GM21717 (cell line): Measurements from ENCODE around the gene SLX4IP.
"Not testable (repeated sequence)": the region's sequence is repeated elsewhere in the genome, so short reads cannot be mapped to it uniquely, and the experiment has no call there.

Experiments
- ATAC-seq: cut with Tn5 transposase; IDR thresholded peaks from one replicate; pipeline ENCODE4 v1.9.1; 2021; ENCODE audit warnings: mild to moderate bottlenecking, moderate library complexity; ENCODE audit not compliant: unreplicated experiment

SLX4IP gene

GRCh38 chr20:10434832-10435812 is at the start of gene SLX4IP:
SLX4IP (plus strand) TSS chr20:10435305; CDS start chr20:10458205, 22,900 bp downstream.
- ATAC-seq = peak; percentile 52

DNA sequence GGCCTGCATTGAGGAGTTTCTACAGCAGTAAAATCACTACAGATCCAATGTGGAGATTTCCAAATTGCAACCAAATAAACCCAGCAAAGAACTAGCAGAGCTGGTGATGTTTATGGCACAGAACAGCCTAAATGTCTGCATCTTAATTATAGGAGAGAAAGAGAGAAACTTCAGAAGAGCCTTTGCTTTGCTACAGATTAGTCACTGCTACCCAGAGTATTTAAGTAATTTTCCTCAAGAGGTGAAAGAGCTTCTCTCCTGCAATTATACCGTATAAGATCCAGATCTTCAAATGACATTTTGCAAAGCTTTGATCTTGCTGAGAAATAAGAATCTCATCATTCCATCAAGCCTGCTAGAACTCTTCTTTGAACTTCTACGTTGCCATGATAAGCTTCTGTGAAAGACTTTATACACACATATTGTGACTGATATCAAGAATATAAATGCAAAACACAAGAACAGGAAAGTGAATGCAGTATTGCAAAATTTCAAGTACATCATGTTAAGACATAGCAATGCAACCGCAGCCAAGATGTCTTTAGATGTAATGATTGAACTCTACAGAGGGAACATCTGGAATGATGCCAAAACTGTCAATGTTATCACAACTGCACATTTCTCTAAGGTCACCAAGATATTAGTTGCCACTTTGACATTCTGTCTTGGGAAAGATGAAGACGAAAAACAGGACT is 49.1 kb upstream of the SLX4IP start:
- no peak for ATAC-seq

DNA sequence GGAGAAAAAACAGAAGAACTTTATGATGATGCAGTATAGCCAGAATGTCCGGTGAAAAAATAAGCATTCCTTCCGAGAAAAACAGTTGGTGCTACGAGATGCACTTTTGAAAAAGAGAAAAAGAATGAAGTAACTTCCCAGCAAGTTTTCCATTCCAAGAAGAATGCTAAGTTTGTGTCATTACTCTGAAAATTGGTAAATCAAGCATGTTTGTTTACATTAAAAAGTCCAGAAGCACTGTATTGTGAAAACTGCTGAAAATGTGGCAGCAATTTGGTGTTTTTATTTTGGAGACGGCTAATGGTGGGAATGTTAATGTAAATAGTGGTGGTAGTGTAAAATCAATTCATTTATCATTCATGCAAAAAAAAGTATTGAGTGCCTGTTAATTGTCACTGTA is 47.4 kb upstream of the SLX4IP start:
- no peak for ATAC-seq

DNA sequence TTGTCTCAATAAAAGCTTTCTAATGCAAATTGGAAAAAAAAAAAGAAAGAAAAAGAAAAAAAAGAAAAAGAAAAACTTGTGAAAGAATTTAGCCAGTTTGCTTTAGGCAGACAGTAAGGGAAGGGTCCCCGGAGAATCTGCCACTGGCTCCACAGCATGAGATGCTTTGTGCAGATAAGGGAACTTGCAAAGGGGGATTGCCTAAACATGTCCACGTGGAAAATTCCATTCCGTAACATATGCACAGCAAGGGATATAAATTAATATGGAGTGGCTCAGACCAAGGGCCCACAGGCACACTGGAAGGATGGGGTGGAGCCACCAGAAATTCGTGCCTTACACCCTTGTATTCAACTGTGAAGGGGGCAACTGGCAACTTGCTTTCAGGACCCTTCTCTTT is 46.5 kb upstream of the SLX4IP start:
- no peak for ATAC-seq

GRCh38 chr20:10390709-10391108 is 44.4 kb upstream of the SLX4IP start:
- no peak for ATAC-seq

DNA sequence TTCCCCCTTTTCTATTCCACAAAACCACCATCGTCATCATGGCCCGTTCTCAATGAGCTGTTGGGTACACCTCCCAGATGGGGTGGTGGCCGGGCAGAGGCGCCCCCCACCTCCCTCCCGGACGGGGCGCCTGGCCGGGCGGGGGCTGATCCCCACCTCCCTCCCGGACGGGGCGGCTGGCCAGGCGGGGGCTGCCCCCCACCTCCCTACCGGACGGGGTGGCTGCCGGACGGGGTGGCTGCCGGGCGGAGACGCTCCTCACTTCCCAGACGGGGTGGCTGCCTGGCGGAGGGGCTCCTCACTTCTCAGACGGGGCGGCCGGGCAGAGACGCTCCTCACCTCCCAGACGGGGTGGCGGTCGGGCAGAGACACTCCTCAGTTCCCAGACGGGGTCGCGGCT is 40.4 kb upstream of the SLX4IP start:
- ATAC-seq = not testable (repeated sequence)

DNA sequence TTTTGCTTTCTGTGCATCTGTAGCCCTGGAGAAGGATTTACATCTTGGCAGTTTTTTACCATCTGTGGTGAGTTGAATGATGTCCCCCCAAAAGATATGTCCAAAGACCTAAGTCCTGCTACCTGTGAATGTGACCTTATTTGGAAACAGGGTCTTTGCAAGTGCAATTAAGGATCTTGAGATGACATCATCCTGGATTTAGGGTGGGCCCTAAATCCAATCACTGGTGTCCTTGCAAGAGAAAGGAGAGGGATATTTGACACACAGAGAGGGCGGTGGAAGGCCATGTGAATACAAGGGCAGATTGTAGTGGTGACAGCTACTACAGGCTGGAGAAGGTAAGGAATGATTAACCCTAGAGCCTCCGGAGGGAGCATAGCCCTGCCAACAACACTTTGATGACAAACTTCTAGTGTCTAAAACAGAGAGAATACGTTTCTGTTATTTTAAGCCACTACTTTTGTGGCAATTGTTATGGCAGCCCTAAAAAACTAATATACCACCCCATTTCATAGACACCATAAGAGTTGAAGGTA is 36.2 kb upstream of the SLX4IP start:
- no peak for ATAC-seq

DNA sequence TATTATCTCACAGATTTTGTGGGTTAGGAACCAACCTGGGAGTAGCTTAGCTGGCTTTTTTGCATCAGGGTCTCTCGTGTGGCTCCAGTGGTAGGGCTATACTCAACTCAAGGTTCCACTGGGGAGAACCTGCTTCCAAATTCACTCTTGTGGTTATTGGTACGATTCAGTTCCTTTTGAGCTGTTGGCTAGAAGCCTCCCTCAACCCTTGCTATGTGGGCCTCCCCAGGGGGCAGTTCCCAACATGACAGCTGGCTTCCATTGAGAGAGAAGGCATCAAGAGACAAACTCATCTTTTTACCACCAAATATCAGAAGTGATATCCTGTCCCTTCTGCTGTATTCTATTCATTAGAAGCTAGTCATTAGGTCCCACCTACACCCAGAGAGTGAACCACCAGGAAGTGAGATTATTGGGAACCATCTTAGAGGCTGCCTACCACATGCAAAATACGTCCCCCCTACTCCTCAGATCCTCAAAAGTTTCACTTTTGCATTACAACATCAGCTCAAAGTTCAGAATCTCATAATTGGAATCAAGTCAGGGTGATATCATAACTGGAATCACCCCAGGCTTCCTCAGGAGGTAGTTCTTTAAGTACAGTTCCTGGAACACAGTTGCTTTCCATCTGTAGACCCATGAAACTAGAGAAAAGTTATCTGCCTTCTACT is 32.0 kb upstream of the SLX4IP start:
- peak; percentile 71 for ATAC-seq

DNA sequence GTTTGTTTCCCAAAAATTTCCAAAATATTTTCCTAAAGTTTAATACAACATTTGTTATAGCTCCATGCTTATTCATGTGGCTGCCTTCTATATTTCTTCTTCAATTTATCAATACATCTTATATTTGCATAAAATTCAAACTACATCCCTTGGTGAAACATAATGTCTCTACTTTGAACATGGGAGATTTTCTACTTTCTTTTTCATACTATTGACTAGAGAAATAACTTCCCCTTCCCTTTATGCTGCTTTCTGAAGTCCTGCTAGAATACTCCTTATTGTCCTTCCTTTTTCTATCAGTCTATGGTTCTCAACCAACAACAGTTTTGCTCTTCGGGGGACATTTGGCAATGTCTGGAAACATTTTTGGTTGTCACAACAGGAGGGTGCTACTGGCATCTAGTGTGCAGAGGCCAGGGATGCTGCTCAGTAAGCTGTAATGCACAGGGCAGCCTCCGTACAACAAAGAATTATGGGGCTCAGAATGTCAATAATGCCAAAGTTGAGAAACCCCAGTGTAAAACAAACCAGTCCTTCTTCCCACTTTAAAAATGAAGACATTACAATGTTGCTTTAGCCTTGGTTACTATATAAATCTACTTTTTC is 31.0 kb upstream of the SLX4IP start:
- ATAC-seq = no peak

DNA sequence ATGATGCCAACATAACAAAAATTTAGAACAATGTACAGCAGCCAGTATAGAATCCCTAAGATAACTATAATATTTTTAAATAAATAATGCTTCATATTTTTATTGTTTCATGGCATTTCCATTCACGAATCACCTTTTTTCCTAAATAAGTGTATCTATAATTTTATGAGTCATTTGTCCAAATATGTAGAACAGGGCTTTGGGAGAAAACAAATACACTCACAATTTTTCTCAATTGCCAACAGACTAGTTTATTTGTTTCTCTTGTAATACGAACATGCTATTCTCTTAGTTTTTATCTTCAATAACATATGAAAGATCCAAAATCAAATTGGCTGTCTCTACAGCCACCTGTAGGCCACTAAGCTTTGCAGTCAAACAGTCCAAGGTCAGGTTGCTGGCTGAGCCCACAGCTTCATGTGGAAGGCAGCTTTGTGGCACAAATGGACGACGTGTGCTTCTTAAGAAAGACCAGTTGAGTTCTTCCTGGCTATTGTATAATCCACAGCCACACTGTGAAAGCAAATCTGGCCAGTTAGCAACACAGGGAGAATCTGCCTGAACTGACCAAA is 30.1 kb upstream of the SLX4IP start:
- ATAC-seq = no peak

DNA sequence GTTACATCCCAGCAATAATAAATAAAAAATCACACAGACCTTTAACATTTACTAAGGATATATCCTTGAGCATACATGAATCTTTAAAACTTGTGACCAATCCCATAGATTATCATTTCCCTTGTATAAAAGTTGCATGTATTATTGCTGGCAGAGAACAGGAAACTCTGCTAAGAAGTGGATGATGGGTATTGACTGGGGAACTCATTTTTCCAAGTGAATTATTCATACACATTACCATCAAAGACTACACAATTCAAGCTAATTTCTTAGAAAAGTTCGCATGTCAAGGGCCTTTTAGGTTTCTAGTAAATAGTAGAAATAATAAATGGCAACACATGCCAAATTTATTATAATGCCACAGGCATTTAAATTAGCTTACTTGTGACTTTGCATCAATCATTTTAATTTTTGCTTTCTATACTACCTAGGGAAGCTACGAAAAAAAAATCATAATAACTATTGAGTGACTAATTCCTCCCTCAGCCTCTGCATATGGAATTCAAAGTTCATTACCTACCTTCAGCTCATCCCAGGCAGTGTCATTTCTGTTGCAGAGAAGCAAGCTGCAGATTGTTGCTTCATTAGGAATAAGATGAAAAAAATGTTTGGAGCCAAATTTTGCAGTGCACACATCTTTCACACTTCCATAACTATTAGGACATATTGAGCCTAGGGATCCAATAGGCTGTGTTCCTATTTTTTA is 26.8 kb upstream of the SLX4IP start:
- ATAC-seq = no peak

GRCh38 chr20:10411673-10412072 is 23.4 kb upstream of the SLX4IP start:
- no peak for ATAC-seq

DNA sequence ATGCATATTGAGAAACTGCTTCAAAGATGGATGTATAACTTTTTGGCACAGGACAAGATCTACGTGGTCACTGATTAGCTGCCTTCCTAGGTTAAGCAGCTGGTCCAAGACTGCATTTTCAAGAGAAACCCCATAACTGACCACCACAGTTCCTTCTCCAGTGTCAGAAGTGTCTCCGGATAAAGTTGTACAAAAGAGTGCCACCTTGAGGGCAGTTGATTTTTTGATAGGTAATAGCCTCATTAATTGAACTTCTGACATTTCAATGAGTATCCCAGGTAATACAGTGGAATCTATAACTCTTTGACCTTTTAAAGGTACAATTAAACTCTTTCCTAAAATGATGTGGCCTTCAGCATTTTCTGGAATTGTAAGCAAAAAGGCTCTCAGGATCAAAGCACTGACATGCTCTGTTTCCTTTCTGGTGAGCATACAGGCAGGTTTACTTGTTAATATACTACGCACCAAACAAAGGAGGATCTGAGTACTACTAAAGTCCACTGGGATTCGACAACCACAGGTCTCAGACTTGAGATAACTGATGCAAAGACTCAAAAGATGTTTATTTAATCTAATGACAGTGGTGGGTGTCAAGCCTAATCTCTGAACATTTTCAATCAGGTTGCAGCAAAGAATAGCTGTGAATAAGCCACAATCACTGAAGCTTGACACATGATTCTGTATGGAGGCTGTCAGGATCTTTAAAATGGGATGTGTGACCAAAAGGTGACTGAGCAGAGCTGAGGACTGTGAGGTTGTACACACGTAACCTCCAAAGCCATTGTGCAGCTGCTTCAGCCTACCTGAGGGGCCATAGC is 22.3 kb upstream of the SLX4IP start:
- no peak for ATAC-seq

DNA sequence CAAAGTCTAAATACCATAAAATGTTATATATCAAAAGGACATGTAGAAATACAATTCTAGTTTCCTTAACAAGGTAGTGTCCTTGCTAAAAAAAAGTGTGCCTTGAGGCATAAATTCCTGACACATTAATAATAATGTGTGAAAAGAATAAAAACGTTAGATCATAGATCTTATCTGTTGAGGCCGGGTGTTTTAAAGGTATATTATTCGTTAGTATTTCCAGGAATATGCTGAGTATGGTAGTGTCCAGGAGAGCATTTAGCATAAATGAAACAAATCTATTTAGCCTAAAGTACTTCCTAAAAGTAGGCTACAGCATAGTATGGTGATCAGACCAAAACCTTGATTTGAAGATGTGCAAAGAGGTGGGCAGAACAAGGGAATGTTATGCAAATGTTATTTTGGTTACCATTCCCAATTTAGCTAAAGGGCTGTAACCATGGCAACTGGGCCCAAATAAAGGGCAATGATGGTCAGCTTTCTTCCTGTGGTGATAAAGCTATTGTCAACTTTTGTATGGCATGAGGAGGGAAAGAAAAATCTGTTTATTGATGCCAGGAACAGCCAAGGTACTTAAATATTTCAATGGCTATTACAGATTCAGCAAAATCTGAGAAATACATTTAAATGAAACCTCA is 20.0 kb upstream of the SLX4IP start:
- ATAC-seq = no peak

- not testable (repeated sequence) for ATAC-seq
These were observed 17.9 kb upstream of the SLX4IP start for GRCh38 chr20:10417218-10417617.

DNA sequence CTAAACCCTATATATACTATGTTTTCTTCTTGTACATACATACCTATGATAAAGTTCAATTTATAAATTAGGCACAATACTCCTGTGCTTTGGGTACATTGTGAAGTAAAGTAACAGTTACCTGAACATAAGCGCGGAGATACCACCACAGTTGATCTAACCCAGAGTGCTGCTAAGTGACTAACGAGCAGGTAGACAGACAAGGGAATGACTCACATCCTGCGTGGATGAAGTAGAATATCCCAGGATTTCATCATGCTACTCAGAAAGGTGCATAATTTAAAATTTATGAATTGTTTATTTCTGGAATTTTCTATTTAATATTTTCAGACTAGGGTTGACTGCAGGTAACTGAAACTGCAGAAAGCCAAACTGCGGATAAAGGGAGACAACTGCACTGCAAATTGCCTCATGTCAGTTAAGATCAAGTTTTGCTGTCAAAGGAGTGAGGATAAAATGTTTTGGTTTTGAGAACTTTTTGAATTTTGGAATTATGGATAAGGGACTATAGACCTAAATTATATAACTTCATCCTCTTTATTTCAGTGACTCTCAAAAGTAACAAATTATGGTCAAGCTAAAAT is 15.5 kb upstream of the SLX4IP start:
- no peak for ATAC-seq

DNA sequence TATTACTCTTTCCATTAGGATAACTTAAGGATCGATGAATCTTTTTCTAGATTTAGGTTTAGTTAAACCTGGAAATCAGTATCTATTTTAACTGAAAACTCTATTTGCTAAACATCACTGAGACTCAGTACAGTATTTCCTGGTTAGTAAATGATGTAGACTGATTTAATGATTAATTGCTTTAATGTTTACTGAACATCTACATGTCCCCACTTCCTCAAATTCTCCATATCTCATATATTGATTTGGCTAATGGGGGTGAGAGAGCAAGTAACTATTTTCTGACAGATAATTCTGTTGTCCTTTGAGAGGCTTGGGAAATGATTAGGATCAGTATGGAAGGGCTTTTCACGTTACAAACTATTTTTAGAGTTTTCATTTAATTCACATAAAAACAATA is 11.4 kb upstream of the SLX4IP start:
- ATAC-seq = no peak

DNA sequence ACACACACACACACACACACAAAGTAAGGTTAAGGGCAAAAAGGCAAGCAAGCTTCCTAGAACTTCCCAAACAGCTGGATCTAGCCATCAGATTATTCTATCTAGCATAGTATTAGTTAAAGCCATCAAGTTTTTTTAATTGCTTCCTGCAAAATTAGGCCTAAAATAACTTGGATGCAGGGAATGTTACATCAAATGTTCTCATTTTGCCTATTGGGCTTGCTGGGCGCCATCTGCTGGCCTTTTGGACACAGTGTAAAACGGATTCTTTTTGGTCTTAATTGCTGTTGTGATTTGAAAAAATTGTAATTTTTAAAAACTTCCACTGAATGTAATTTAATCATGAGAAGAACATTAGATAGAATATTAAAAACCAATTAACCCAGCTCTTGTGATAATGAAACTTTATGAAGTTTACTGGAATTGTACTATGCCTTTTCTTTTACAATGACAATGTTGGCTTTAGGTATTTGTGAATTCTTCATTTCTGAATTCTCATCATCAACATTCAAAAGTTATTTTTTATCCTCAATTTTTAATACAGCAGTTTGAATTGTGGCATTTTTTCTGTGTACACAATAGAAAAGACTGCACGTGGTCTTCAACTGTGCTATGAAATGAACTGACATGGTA is 7.9 kb upstream of the SLX4IP start:
- no peak for ATAC-seq
